Cardiac fibroblast (primary cell): ENCODE data around the gene FAM234B.
"Not testable (repeated sequence)": the region's sequence is repeated elsewhere in the genome, so short reads cannot be mapped to it uniquely, and the experiment has no call there.

Experiments used
- DNase-seq, 2 donors: peaks; one replicate each; pipeline versions ENCODE4 v3.0.0 to v3.0.0-alpha.2; 2010; ENCODE audit warnings: low read depth in 2 of 2
- H3K4me3 ChIP-seq, 2 donors: replicated peaks in 1 of 2; 1 replicate in 1 of 2; 2 replicates in 1 of 2; pipeline ENCODE4 v1.5.1; 2011; ENCODE audit warnings: low read depth in 2 of 2, low read length in 2 of 2, mild to moderate bottlenecking in 2 of 2, moderate library complexity in 1 of 2
- CTCF ChIP-seq: IDR thresholded peaks from one replicate; pipeline ENCODE4 v1.5.1; 2011; ENCODE audit warnings: low read depth, mild to moderate bottlenecking, low read length, inconsistent platforms

The FAM234B gene

GRCh38 chr12:13080266-13080665, 36.1 kb downstream of the FAM234B start:
- DNase-seq = no peak
- H3K4me3 ChIP-seq = no peak overlapping the region
- no peak for TF ChIP-seq CTCF

GRCh38 chr12:13082861-13083260, 38.7 kb downstream of the FAM234B start:
- no peak overlapping the region for H3K4me3 ChIP-seq
- DNase-seq = no peak
- TF ChIP-seq CTCF = no peak

- not testable (repeated sequence) for H3K4me3 ChIP-seq, DNase-seq
Measured at GRCh38 chr12:13083638-13084037, 39.5 kb downstream of the FAM234B start.

GRCh38 chr12:13084898-13085640, 40.9 kb downstream of the FAM234B start:
- H3K4me3 ChIP-seq = no peak overlapping the region
- TF ChIP-seq CTCF = no peak
- DNase-seq = no peak

- DNase-seq = peak in 1 of 2 donors; percentile 25
- no peak for TF ChIP-seq CTCF
- no peak overlapping the region for H3K4me3 ChIP-seq
Measured at GRCh38 chr12:13085968-13086686, 41.9 kb downstream of the FAM234B start.

GRCh38 chr12:13087766-13088165, 43.6 kb downstream of the FAM234B start:
- TF ChIP-seq CTCF = no peak
- H3K4me3 ChIP-seq = no peak overlapping the region
- DNase-seq = no peak

GRCh38 chr12:13088496-13088895, 44.3 kb downstream of the FAM234B start:
- no peak for TF ChIP-seq CTCF
- no peak for DNase-seq
- H3K4me3 ChIP-seq = no peak overlapping the region
